HG03342 (cell line): ENCODE measurements around the gene TYK2.
"Not testable (repeated sequence)": the region's sequence is repeated elsewhere in the genome, so short reads cannot be mapped to it uniquely, and the experiment has no call there.

Experiments used
- ATAC-seq: cut with Tn5 transposase; IDR thresholded peaks from one replicate; pipeline ENCODE4 v1.9.1; 2021; ENCODE audit warnings: mild to moderate bottlenecking, moderate library complexity; ENCODE audit not compliant: unreplicated experiment

The TYK2 gene

DNA sequence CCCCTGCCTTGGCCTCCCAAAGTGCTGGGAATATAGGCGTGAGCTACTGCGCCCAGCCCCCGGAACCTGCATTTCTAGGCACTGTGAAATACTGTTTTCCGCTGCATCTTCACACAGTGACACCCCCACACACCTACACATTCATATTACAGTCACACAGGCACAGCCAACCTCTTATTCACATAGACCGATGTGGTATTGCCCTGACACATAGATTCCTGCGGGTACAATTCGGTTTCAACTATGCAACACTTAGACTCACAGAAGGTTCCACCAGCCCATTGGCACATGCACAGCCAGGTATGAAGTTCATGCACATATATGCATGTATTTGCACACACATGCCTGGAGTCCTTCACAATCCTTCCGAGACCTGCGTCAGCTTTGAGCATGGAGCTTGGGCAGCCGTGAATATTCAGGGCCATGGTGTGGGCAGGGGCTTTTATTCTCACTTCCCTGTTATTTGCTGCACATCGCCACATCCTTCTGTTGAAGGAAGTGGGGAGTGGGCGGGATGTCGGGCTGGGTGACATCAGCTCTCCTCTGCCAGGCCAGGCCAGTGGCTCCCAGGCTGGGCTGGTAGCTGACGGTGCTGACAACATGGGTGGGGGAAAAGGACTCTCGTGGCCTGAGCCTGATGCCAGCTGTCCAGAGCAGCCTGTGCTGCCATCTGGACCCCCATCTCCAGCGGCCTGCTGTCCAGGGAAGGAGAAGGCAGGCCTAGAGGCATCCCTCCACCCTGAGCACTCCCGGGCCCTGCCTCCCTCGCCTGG is 28.3 kb upstream of the TYK2 start:
- no peak for ATAC-seq

- ATAC-seq, result no peak
Measured at GRCh38 chr19:10407096-10407495, 26.7 kb upstream of the TYK2 start.

GRCh38 chr19:10406191-10406590 is 25.8 kb upstream of the TYK2 start:
- no peak for ATAC-seq

GRCh38 chr19:10404888-10405820 is 24.8 kb upstream of the TYK2 start:
- no peak for ATAC-seq

DNA sequence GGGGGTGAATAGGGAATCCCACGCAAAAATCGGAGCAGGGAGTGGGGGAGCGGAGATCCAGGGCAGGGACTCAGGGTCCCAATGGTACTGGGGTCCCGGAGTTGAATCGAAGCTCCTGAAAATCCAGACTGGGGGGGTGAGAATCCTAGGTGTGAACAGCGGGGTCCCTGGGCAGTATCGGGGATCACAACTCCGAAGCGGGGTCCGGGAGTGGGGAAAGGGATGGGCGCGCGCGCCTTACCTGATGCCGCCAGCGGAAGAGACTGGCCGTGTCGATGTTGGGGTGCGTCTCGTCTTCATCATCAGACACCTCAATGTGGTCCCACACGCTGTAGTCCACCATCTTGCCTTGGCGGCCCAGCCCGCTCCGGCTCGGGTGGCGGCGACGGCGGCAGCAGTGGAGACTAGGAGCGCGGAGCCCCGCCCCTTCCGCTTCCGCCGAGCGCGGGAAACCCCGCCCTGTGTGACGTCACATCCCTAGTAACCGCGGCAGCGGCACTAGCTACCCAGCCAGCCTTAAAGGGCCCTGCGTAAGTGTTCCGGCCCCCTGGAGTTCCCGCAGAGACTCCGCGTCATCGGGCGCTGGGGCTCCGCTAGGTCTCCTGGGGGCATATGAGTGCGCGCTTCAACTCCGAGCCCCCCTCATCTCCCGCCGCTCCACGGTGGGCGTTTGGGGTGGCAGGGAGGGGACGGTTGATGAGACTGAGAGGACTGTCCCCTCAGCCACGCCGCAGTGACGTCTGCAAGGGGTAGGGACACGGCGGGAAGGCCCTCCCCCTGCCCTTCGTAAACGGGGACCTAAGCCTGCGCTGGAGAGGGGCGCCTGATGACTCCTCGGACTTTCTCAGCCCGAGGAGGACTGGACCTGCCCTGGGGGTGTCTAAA is 23.0 kb upstream of the TYK2 start, which contains the start of gene CDC37:
TSS of gene CDC37 (minus strand) at position 406 of the 885 bp plus-strand sequence. CDS start at position 343, 63 bp downstream.
- peak; percentile 73 for ATAC-seq

GRCh38 chr19:10402441-10403038 is 22.2 kb upstream of the TYK2 start:
- ATAC-seq, result no peak

- no peak for ATAC-seq
Measured at GRCh38 chr19:10399878-10400277, 19.5 kb upstream of the TYK2 start.

DNA sequence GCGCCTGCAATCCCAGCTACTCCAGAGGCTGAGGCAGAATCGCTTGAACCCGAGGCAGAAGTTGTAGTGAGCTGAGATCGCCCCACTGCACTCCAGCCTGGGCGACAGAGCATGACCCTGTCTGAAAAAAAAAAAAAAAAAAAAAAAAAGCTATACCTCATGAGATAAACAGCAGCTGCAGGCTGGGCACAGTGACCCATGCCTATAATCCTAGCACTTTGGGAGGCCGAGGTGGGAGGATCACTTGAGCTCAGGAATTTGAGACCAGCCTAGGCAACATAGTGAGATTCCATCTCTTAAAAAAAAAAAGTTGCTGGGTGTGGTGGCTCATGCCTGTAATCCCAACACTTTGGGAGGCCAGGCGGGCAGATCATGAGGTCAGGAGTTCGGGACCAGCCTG is 19.0 kb upstream of the TYK2 start:
- ATAC-seq, result not testable (repeated sequence)

DNA sequence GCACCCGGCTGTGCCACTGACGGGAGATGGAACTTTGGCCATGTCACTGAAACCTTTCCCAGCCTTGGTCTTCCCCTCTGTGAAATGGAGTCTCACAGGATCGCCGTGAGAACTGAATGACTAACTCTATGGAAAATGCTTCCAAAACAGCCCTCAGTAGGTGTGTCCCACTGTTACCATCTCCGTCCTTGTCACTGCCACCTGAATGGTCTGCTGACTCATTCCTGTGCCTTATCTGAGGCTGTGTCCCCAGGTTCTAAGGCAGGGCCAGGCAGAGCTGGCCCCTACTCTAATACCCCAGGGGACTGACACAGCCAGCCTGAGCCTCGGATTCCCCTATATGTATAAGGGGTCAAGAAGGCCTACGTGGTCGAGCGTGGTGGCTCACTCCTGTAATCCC is 18.4 kb upstream of the TYK2 start:
- ATAC-seq, result no peak

GRCh38 chr19:10395917-10396316 is 15.5 kb upstream of the TYK2 start:
- no peak for ATAC-seq

GRCh38 chr19:10395436-10395835 is 15.1 kb upstream of the TYK2 start:
- ATAC-seq, result no peak

DNA sequence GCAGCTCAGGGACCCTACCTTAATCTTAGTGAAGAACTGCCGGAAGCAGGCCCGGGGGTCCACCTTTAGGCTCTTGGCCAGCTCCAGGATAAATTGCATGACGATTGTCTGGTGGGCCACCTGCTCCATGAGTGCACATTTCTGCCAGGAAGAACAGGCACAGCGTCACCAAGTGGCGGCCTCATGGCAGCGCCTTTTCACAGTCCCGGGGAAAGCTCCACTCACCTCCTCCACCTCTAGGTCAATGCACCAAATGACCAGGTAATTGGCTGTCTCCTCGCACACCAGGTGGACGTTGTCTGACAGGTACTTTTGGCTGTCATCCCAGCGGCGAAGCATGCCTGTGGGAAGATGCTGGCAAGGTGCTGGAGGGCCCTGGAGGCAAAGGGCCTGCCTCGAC is 14.6 kb upstream of the TYK2 start:
- no peak for ATAC-seq

GRCh38 chr19:10393137-10393536 is 12.8 kb upstream of the TYK2 start:
- no peak for ATAC-seq

DNA sequence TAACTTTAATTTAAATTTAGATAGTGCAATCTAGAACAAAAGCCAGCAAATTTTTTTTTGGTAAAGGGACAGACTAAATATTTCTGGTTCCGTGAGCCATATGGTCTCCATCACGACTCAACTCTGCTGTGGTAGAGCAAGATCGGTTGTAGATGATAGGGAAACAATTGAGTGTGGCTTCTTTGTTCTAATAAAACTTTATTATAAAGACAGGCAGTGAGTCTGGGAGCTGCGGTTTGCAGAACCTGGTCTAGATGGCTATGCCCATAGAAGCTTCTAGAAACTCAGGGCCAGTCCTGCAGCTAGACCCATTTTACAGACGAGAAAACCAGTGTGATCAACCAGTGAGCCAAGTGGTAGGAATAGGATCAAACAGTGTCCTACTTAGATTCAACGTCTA is 11.7 kb upstream of the TYK2 start:
- ATAC-seq, result no peak

DNA sequence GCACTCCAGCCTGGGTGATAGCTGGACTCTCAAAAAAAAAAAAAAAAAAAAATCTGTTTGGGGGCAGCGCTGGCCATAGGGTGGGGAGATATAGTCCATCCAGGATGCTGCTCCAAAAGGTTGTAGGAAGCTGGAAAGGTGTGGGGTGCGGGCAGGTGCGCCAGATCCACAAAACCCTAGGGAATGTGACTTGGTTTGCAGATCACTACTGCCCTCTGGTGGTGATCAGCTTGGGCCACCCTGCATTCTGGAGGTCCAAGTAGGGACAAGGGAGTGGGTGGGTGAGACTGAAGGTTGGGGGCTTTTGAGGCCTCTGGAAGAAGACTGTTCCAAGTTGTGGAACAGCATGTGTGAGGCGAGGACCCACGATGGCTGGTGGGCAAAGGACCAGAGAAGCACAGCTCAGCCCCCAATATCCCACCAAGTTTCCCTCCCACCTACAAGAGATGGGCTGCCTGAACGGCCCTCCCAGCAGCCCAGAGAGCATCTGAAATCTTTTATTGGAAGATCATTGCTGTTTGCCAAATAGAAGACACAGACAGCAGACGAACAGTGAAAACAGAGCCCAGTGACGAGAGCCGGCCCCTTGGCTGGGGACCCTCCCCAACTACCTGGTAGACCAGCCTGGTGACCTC is 10.4 kb upstream of the TYK2 start:
- ATAC-seq, result no peak

DNA sequence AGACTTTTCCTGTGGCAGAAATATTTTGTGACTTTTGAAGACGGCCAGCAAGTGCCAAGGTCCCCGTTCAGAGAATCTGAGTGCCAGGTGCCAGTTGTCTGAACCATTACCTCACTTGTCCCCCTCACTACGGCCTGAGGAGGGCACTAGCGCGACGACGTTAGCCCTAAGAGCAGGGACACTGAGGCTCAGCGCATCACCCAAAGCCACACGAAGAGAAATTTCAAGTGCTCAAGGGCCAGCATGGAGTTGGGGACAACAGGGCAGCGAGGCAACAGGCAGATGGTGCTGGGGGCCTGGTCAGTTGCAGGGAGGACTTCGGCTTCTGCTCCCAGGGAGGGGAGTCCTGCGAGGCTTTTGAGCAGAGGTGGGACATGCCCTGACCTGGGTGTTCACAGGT is 9.5 kb upstream of the TYK2 start:
- no peak for ATAC-seq

DNA sequence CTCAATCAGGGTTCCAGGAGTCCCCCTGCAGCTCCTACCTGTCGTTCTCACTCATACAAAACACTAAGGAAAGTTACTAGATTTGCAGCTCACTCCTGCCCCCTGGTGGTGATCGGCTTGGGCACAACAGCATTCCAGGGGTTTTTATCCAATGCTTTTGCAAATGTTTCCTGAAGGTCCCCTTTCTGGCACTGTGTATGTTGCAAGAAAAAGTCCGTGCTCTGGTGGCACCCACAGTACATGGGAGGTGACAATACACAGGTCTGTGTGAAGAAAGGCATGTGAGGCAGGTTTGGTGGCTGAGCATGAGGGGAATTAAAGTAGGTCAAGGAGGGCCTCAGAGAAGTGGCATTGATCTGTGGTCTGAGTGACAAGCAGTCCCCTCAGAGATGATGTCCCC is 8.6 kb upstream of the TYK2 start:
- no peak for ATAC-seq

GRCh38 chr19:10384580-10384979 is 4.2 kb upstream of the TYK2 start:
- ATAC-seq, result no peak

DNA sequence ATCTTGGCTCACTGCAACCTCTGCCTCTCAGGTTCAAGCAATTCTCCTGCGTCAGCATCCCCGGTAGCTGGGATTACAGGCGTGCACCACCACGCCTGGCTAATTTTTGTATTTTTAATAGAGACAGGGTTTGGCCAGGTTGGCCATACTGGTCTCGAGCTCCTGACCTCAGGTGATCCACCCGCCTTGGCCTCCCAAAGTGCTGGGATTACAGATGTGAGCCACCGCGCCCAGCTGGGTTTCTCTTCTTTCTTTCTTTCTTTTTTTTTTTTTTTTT is 2.8 kb upstream of the TYK2 start:
- not testable (repeated sequence) for ATAC-seq

DNA sequence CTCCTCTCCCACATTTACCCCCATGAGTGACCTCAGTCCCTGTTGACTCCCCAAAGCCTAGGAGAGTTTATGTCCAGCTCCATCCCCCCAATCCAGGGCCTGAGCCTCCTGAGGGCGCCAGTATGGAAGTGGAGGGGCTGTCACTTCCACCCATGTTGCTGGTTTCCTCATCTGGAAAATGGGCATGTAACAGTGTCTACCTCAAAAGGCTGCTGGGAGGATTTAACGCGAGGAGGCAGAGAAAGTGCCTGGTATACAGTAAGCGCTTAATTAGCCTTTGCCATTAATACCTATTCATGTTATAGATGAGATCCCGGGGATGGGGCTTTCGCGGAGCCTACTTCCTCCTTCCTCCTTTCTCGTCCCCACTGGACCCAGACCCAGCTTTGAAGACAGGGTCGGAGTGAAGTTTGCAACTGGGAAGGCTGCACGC is 476 bp downstream of the TYK2 start:
- ATAC-seq, result no peak
